Suprapubic skin (tissue), 3 donors: ENCODE measurements around the gene GNAI2.

Source experiments
- EP300 ChIP-seq: sonication (generic); formaldehyde crosslinking; IDR thresholded peaks from one replicate; pipeline ENCODE4 v1.6.1; 2017; ENCODE audit warnings: antibody characterized with exemption
- POLR2A ChIP-seq, 2 donors: fragments of 450-650 bp; IDR thresholded peaks; one replicate each; pipeline ENCODE4 v1.6.1; 2017; ENCODE audit warnings: antibody characterized with exemption in 2 of 2, mild to moderate bottlenecking in 2 of 2, moderate library complexity in 2 of 2
- TF ChIP-seq, protein P1 (sequence below), 2 donors: fragments of 200-600 bp in 1 of 2; fragments of 450-650 bp in 1 of 2; sonication (generic) in 1 of 2; IDR thresholded peaks; one replicate each; pipeline ENCODE4 v1.5.1; 2016 to 2019; ENCODE audit warnings: antibody characterized with exemption in 2 of 2, mild to moderate bottlenecking in 1 of 2, moderate library complexity in 1 of 2

DNA sequence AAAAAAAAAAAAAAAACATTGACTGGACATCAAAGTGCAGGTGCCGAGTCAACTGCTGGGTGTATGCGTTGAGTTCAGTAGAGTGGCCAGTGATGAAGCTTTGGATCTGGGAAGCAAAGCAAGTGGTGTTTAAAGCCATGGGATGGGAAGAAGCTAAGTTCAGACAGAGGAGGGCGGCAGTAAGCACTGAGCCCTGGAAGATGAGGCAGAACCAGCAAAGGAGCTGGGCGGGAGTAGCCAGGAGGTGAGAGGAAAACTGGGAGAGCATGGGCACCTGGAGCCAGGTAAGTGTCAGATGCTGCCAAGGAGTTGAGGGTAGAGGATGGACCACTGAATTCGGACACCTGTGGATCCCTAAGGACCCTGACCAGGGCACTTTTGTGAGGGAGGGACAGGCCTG, 11.4 kb upstream of the GNAI2 start:
- no peak for TF ChIP-seq EP300
- TF ChIP-seq, protein P1, sequence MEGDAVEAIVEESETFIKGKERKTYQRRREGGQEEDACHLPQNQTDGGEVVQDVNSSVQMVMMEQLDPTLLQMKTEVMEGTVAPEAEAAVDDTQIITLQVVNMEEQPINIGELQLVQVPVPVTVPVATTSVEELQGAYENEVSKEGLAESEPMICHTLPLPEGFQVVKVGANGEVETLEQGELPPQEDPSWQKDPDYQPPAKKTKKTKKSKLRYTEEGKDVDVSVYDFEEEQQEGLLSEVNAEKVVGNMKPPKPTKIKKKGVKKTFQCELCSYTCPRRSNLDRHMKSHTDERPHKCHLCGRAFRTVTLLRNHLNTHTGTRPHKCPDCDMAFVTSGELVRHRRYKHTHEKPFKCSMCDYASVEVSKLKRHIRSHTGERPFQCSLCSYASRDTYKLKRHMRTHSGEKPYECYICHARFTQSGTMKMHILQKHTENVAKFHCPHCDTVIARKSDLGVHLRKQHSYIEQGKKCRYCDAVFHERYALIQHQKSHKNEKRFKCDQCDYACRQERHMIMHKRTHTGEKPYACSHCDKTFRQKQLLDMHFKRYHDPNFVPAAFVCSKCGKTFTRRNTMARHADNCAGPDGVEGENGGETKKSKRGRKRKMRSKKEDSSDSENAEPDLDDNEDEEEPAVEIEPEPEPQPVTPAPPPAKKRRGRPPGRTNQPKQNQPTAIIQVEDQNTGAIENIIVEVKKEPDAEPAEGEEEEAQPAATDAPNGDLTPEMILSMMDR (IDR thresholded peaks at IDR 0.05) = no peak
- no peak for TF ChIP-seq POLR2A (IDR thresholded peaks at IDR 0.05)
